Measurements from ENCODE around the gene RALGAPA2. TPM values are rescaled to one million over a fixed set of nuclear protein-coding genes. Genes with fewer than 3 reads are reported as not detected.
A peak's percentile ranks its signal among the peaks of the same experiment; 100 is the strongest.

RALGAPA2 gene
- total and polyA plus RNA-seq, 2 of the 13 experiments (the other 11 are each of a cell fraction or from before 2014, with no cell fraction given) = 13.8 to 17.7 TPM

DNA sequence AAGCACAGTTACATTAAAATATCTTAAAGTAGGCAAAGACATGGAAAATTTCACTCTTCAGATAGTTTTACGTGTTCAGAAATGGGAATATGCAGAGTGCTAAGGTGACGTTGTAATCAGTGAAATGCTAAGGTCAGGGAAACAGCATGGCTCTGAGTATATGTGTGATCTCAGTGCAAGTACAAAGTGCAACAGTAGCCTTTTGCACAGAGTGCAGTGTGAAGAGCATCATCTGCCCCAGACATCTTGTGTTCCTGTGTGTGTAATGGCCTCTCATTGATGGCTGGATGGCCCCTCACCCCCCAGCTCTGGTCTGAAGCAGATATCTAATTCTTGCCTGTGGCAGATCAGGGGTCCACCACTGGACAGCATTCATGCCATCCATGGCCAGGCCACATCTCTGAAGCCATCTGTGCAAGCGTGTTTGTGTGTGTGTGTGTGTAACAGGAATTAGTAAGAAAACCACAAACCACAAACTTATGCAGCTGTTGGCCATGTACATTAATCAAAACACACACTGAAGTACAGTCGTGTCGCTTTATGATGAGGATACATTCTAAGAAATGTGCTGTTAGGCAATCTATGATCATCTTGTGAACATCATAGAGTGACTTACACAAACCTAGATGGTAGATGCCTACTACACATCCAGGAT lies 165.1 kb downstream of the RALGAPA2 start (continued):
- TF ChIP-seq, protein P1, sequence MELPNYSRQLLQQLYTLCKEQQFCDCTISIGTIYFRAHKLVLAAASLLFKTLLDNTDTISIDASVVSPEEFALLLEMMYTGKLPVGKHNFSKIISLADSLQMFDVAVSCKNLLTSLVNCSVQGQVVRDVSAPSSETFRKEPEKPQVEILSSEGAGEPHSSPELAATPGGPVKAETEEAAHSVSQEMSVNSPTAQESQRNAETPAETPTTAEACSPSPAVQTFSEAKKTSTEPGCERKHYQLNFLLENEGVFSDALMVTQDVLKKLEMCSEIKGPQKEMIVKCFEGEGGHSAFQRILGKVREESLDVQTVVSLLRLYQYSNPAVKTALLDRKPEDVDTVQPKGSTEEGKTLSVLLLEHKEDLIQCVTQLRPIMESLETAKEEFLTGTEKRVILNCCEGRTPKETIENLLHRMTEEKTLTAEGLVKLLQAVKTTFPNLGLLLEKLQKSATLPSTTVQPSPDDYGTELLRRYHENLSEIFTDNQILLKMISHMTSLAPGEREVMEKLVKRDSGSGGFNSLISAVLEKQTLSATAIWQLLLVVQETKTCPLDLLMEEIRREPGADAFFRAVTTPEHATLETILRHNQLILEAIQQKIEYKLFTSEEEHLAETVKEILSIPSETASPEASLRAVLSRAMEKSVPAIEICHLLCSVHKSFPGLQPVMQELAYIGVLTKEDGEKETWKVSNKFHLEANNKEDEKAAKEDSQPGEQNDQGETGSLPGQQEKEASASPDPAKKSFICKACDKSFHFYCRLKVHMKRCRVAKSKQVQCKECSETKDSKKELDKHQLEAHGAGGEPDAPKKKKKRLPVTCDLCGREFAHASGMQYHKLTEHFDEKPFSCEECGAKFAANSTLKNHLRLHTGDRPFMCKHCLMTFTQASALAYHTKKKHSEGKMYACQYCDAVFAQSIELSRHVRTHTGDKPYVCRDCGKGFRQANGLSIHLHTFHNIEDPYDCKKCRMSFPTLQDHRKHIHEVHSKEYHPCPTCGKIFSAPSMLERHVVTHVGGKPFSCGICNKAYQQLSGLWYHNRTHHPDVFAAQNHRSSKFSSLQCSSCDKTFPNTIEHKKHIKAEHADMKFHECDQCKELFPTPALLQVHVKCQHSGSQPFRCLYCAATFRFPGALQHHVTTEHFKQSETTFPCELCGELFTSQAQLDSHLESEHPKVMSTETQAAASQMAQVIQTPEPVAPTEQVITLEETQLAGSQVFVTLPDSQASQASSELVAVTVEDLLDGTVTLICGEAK (IDR thresholded peaks at IDR 0.05) = no peak
- TF ChIP-seq, protein P1 (CRISPR knock-in tag; IDR thresholded peaks at IDR 0.05) = 0 out of 2 replicates have a peak, but pooled peaks have one; percentile 31
- TF ChIP-seq CREM (IDR thresholded peaks at IDR 0.05) = peak; percentile 26; the same call in 1 of the 2 replicates
- TF ChIP-seq CREM (CRISPR knock-in tag; IDR thresholded peaks at IDR 0.05) = no peak
- TF ChIP-seq BCL6 (CRISPR knock-in tag; IDR thresholded peaks at IDR 0.05) = no peak
- no peak for TF ChIP-seq FOSL1 (CRISPR knock-in tag; IDR thresholded peaks at IDR 0.05; ENCODE audit: borderline replicate concordance)
- no peak for TF ChIP-seq TBL1XR1 (IDR thresholded peaks at IDR 0.05; ENCODE audit: borderline replicate concordance, low read length, partially characterized antibody)
- peak; percentile 72; the same call in 1 of the 2 replicates for TF ChIP-seq SMAD9 (CRISPR knock-in tag; IDR thresholded peaks at IDR 0.05)
- peak; percentile 31; the same call in 1 of the 2 replicates for TF ChIP-seq ZNF598 (CRISPR knock-in tag; IDR thresholded peaks at IDR 0.05; ENCODE audit: borderline replicate concordance)
- TF ChIP-seq TOE1 (CRISPR knock-in tag; IDR thresholded peaks at IDR 0.05) = no peak
- TF ChIP-seq ZSCAN31 (CRISPR knock-in tag; IDR thresholded peaks at IDR 0.05; ENCODE audit: low read depth) = 0 out of 2 replicates have a peak, but pooled peaks have one; percentile 29
- no peak for TF ChIP-seq CTCF (CRISPR knock-in tag; IDR thresholded peaks at IDR 0.05)
- peak; percentile 68; the same call in 1 of the 2 replicates for TF ChIP-seq TBX2 (CRISPR knock-in tag; IDR thresholded peaks at IDR 0.05; ENCODE audit: borderline replicate concordance)
- TF ChIP-seq EHMT2 (IDR thresholded peaks at IDR 0.05; ENCODE audit: borderline replicate concordance, low read depth, low read length) = peak; percentile 55; the same call in 1 of the 2 replicates
- TF ChIP-seq ZNF792 (CRISPR knock-in tag; IDR thresholded peaks at IDR 0.05) = 0 out of 2 replicates have a peak, but pooled peaks have one; percentile 52
- peak; percentile 40; the same call in 1 of the 2 replicates for TF ChIP-seq ZNF652 (CRISPR knock-in tag; IDR thresholded peaks at IDR 0.05; ENCODE audit: borderline replicate concordance, low read depth)
- peak; percentile 48; the same call in 1 of the 2 replicates for TF ChIP-seq ZNF331 (CRISPR knock-in tag; IDR thresholded peaks at IDR 0.05)

Data from HepG2 (cell line).